NCI-H345 treated with DMSO at 0.1 percent for 48 hours (cell line): ENCODE data around the gene PRM1.

Experiments
- DNase-seq: peaks from one replicate; lab custom pipeline; 2025; ENCODE audit not compliant: unreplicated experiment; lab: John Stamatoyannopoulos, UW

Gene PRM1

GRCh38 chr16:11254913-11255736 lies 26.0 kb downstream of the PRM1 start:
- DNase-seq: peak; percentile 3

GRCh38 chr16:11253995-11254912 lies 26.9 kb downstream of the PRM1 start:
- DNase-seq: no peak

GRCh38 chr16:11253009-11253994 lies 27.8 kb downstream of the PRM1 start:
- DNase-seq: no peak

GRCh38 chr16:11252482-11252931 lies 28.6 kb downstream of the PRM1 start:
- DNase-seq: no peak

- DNase-seq: no peak
These were observed 29.3 kb downstream of the PRM1 start for GRCh38 chr16:11251525-11252481.

- DNase-seq: no peak
These were observed 30.2 kb downstream of the PRM1 start for GRCh38 chr16:11250786-11251524.

GRCh38 chr16:11250091-11250785 lies 30.9 kb downstream of the PRM1 start:
- DNase-seq: no peak

GRCh38 chr16:11249233-11250061 lies 31.7 kb downstream of the PRM1 start:
- no peak for DNase-seq

- DNase-seq: no peak
These were observed 33.0 kb downstream of the PRM1 start for GRCh38 chr16:11248133-11248532.

GRCh38 chr16:11245988-11246387 lies 35.1 kb downstream of the PRM1 start:
- no peak for DNase-seq

GRCh38 chr16:11245222-11245737 lies 35.9 kb downstream of the PRM1 start:
- DNase-seq: no peak

GRCh38 chr16:11242658-11243057 lies 38.5 kb downstream of the PRM1 start:
- no peak for DNase-seq

GRCh38 chr16:11241480-11242204 lies 39.5 kb downstream of the PRM1 start:
- no peak for DNase-seq

- no peak for DNase-seq
These were observed 40.3 kb downstream of the PRM1 start for GRCh38 chr16:11240636-11241473.
